Endothelial cell of umbilical vein (primary cell): ENCODE measurements around the gene SFRP2. TPM values are rescaled to one million over a fixed set of nuclear protein-coding genes. Genes with fewer than 3 reads are reported as not detected.

Experiments
- BruUV-seq: library from RNA; stranded (reverse); fragments of 400-500 nt; replicated peaks from 2 replicates; lab custom pipeline; 2021; lab: Mats Ljungman, UMichigan
- CTCF ChIA-PET: fragments of 300-600, 350-600 bp; sonication (Branson Sonifier 250); formaldehyde crosslinking; loops from one replicate; lab custom pipeline; 2021; ENCODE audit warnings: antibody characterized with exemption, inconsistent platforms; lab: Charles Lee
- POLR2A ChIA-PET: fragments of 300-600, 350-600 bp; sonication (Branson Sonifier 250); formaldehyde crosslinking; loops from one replicate; lab custom pipeline; 2021; ENCODE audit warnings: antibody characterized with exemption, inconsistent platforms; lab: Charles Lee
- DNase-seq: peaks from one replicate; pipeline ENCODE4 v3.0.0-alpha.2; 2011; ENCODE audit warnings: low read depth, low spot score
- FAIRE-seq: peaks from 2 replicates; lab custom pipeline; 2011; peaks lifted over from hg19 to GRCh38; lab: Jason Lieb, UNC
- H2AFZ ChIP-seq: 2 replicates; pipeline ENCODE4 v1.6.0; 2012; ENCODE audit warnings: low read depth, low read length, control low read depth, inconsistent platforms
- H3K27ac ChIP-seq: 2 replicates; pipeline ENCODE4 v1.5.1; 2011; ENCODE audit warnings: low read depth, mild to moderate bottlenecking, control low read depth, low read length, moderate library complexity; ENCODE audit not compliant: insufficient read depth
- H3K27me3 ChIP-seq, 2 experiments: 2 replicates each; pipeline versions ENCODE4 v1.6.0 to v1.6.1; 2011; ENCODE audit warnings: low read length in 2 of 2, mixed read lengths in 1 of 2; ENCODE audit not compliant: control insufficient read depth in 2 of 2, insufficient read depth in 2 of 2
- H3K36me3 ChIP-seq, 2 experiments: 2 replicates in 1 of 2; 3 replicates in 1 of 2; pipeline ENCODE4 v1.5.1; 2011; ENCODE audit warnings: low read length in 2 of 2, mild to moderate bottlenecking in 1 of 2, moderate library complexity in 1 of 2; ENCODE audit not compliant: control insufficient read depth in 2 of 2, insufficient read depth in 2 of 2; ENCODE audit errors: extremely low read depth in 1 of 2
- H3K4me1 ChIP-seq: 3 replicates; pipeline ENCODE4 v1.5.1; 2011; ENCODE audit warnings: mild to moderate bottlenecking, low read length; ENCODE audit not compliant: control insufficient read depth, insufficient read depth; ENCODE audit errors: extremely low read depth
- H3K4me2 ChIP-seq: 2 replicates; pipeline ENCODE4 v1.6.1; 2011; ENCODE audit warnings: low read length, control low read depth, mixed read lengths; ENCODE audit not compliant: insufficient read depth
- H3K4me3 ChIP-seq, 3 experiments: fragments of 200-600 bp in 1 of 3; sonication (generic), shearing (Covaris generic) in 1 of 3; replicated peaks in 1 of 3; 2 replicates each; pipeline ENCODE4 v1.5.1; 2011 to 2016; ENCODE audit warnings: control low read depth in 3 of 3, low read length in 3 of 3, mild to moderate bottlenecking in 2 of 3, inconsistent platforms in 1 of 3, low read depth in 1 of 3, moderate library complexity in 1 of 3; ENCODE audit not compliant: insufficient read depth in 1 of 3
- H3K79me2 ChIP-seq: 2 replicates; pipeline ENCODE4 v1.6.0; 2012; ENCODE audit warnings: low read length, inconsistent platforms; ENCODE audit not compliant: control insufficient read depth, insufficient read depth
- H3K9ac ChIP-seq: replicated peaks from 2 replicates; pipeline ENCODE3; 2011; ENCODE audit warnings: low read length, control low read depth; ENCODE audit not compliant: insufficient read depth; ENCODE audit errors: extremely low read depth
- H3K9me1 ChIP-seq: replicated peaks from 3 replicates; pipeline ENCODE4 v1.6.0; 2011; ENCODE audit warnings: mild to moderate bottlenecking, low read length; ENCODE audit not compliant: control insufficient read depth, insufficient read depth; ENCODE audit errors: extremely low read depth
- H3K9me3 ChIP-seq: replicated peaks from 2 replicates; pipeline ENCODE4 v1.5.1; 2012; ENCODE audit warnings: low read length, inconsistent platforms; ENCODE audit not compliant: control insufficient read depth, insufficient read depth
- H4K20me1 ChIP-seq: replicated peaks from 2 replicates; pipeline ENCODE3; 2011; ENCODE audit warnings: mild to moderate bottlenecking, low read length; ENCODE audit not compliant: control insufficient read depth, insufficient read depth; ENCODE audit errors: extremely low read depth
- CTCF ChIP-seq, 2 donors: IDR thresholded peaks; 1 replicate in 1 of 2; 2 replicates in 1 of 2; pipeline ENCODE4 v1.5.1; 2011; ENCODE audit warnings: low read length in 2 of 2, mild to moderate bottlenecking in 2 of 2, moderate library complexity in 2 of 2, control low read depth in 1 of 2, inconsistent platforms in 1 of 2, low read depth in 1 of 2; ENCODE audit not compliant: insufficient read depth in 1 of 2; ENCODE audit errors: extremely low read depth in 1 of 2
- EZH2 ChIP-seq: IDR thresholded peaks from 2 replicates; pipeline ENCODE4 v1.6.1; 2012; ENCODE audit warnings: borderline replicate concordance, low read depth, mild to moderate bottlenecking, moderate library complexity, low read length, inconsistent platforms; ENCODE audit not compliant: severe bottlenecking
- FOS ChIP-seq: IDR thresholded peaks from 2 replicates; pipeline ENCODE4 v1.6.1; 2011; ENCODE audit warnings: mild to moderate bottlenecking, low read length, moderate library complexity, borderline replicate concordance; ENCODE audit not compliant: insufficient read depth
- GATA2 ChIP-seq: IDR thresholded peaks from 2 replicates; pipeline ENCODE4 v1.7.0; 2011; ENCODE audit warnings: low read depth, mild to moderate bottlenecking, moderate library complexity, mixed read lengths, low read length; ENCODE audit not compliant: insufficient read length, insufficient read depth
- JUN ChIP-seq: IDR thresholded peaks from 2 replicates; pipeline ENCODE4 v1.6.1; 2011; ENCODE audit warnings: borderline replicate concordance, low read depth; ENCODE audit not compliant: insufficient read length, insufficient read depth
- MAX ChIP-seq: IDR thresholded peaks from 2 replicates; pipeline ENCODE4 v1.6.1; 2011; ENCODE audit not compliant: insufficient read depth, insufficient read length
- MYC ChIP-seq: IDR thresholded peaks from one replicate; pipeline ENCODE4 v1.6.1; 2011; ENCODE audit warnings: mild to moderate bottlenecking, low read depth, low read length
- POLR2A ChIP-seq: IDR thresholded peaks from 2 replicates; pipeline ENCODE4 v1.6.1; 2012; ENCODE audit warnings: low read depth, mild to moderate bottlenecking, control low read depth, low read length
- POLR2AphosphoS5 ChIP-seq: IDR thresholded peaks from 2 replicates; pipeline ENCODE4 v1.6.1; 2012; ENCODE audit warnings: low read depth, mild to moderate bottlenecking, control low read depth, low read length, moderate library complexity; ENCODE audit not compliant: insufficient read depth
- dilution Hi-C: fragments of 300-500 bp; cut with MboI; formaldehyde crosslinking; loops from one replicate; pipeline ENCODE4 v1.15.0; 2019; ENCODE audit warnings: low sequenced_read_pairs; ENCODE audit not compliant: extremely low pct_ligation_motif_present
- intact Hi-C: fragments of 100-400 bp; cut with micrococcal nuclease; formaldehyde crosslinking; loops from one replicate; pipeline ENCODE4 v1.10.0; 2022
- polyA plus RNA-seq, 4 experiments: library from polyadenylated mRNA; depleted of rRNA in 3 of 4; stranded (reverse) in 3 of 4; unstranded in 1 of 4; fragments of >200 nt; gene quantifications; 2 replicates each; pipeline versions ENCODE4 v1.2.1 to v1.2.3, GENCODE V29; 2011 to 2012; ENCODE audit warnings: missing spikeins in 1 of 4
- total RNA-seq: library from RNA; stranded (reverse); gene quantifications from 2 replicates; pipeline ENCODE4 v1.2.3, GENCODE V29; 2021

The SFRP2 gene
- total and polyA plus RNA-seq, 2 donors (not counting 3 experiments of a cell fraction or from before 2014, with no cell fraction given): 0.04 TPM; not detected in 1

GRCh38 chr4:153731239-153731638 lies 57.6 kb downstream of the SFRP2 start:
- CTCF ChIA-PET: interaction anchor here (2.9 kb wide), 1 partner anchor 19 kb away, joined by 15 read pairs; no protein-coding TSS in a partner anchor
- Histone ChIP-seq H3K4me1 (no peaks in the 10 kb centered on the region), H3K4me2 (no peak overlapping the region), H3K9me1 (no peaks in the 10 kb centered on the region), H3K9me3 (no peaks in the 10 kb centered on the region), H3K36me3 (no peaks in the 10 kb centered on the region), H3K27ac (no peak overlapping the region), H3K9ac (no peak overlapping the region), H3K27me3 (no peaks in the 10 kb centered on the region), H2AFZ (no peak overlapping the region), H4K20me1 (no peaks in the 10 kb centered on the region), H3K4me3 (no peak overlapping the region), H3K79me2 (no peaks in the 10 kb centered on the region)
- no TSS peak for BruUV-seq
- POLR2A ChIA-PET: no interaction called here
- dilution Hi-C loops: no loop called here
- no peak for FAIRE-seq
- TF ChIP-seq GATA2: no peak
- TF ChIP-seq FOS: no peak
- no peak for TF ChIP-seq POLR2AphosphoS5
- no peak for TF ChIP-seq MAX
- no peak for TF ChIP-seq CTCF (IDR thresholded peaks at IDR 0.05; ENCODE audit: extremely low read depth in 1 of 2, insufficient read depth in 1 of 2, low read depth in 1 of 2, low read length in 2 of 2)
- no peak for TF ChIP-seq JUN
- no peak for TF ChIP-seq POLR2A
- TF ChIP-seq EZH2: no peak
- no peak for TF ChIP-seq MYC
- intact Hi-C loops: no loop called here
- no peak for DNase-seq

Other genes starting within 250 kb of the SFRP2 start
- 0.21 and 1.4 TPM in 2 replicates for gene TLR2, start 104.8 kb downstream of the SFRP2 start, total RNA-seq
- 0.24 and 0.29 TPM in 2 replicates for gene TLR2, start 104.8 kb downstream of the SFRP2 start, polyA plus RNA-seq
- not detected in 2 replicates for gene RNF175, start 29.1 kb downstream of the SFRP2 start, total RNA-seq
- not detected in 2 replicates for gene RNF175, start 29.1 kb downstream of the SFRP2 start, polyA plus RNA-seq